Activated CD4-positive, alpha-beta T cell treated with anti-CD3 and anti-CD28 coated beads, Interleukin-2, amount 50 U/mL, for 1 hour (primary cell): ENCODE results near the gene CALCR.
"Not testable (repeated sequence)": the region's sequence is repeated elsewhere in the genome, so short reads cannot be mapped to it uniquely, and the experiment has no call there.

Experiments used
- DNase-seq: peaks from one replicate; pipeline ENCODE4 v3.0.0-alpha.2; 2020

Gene CALCR

DNA sequence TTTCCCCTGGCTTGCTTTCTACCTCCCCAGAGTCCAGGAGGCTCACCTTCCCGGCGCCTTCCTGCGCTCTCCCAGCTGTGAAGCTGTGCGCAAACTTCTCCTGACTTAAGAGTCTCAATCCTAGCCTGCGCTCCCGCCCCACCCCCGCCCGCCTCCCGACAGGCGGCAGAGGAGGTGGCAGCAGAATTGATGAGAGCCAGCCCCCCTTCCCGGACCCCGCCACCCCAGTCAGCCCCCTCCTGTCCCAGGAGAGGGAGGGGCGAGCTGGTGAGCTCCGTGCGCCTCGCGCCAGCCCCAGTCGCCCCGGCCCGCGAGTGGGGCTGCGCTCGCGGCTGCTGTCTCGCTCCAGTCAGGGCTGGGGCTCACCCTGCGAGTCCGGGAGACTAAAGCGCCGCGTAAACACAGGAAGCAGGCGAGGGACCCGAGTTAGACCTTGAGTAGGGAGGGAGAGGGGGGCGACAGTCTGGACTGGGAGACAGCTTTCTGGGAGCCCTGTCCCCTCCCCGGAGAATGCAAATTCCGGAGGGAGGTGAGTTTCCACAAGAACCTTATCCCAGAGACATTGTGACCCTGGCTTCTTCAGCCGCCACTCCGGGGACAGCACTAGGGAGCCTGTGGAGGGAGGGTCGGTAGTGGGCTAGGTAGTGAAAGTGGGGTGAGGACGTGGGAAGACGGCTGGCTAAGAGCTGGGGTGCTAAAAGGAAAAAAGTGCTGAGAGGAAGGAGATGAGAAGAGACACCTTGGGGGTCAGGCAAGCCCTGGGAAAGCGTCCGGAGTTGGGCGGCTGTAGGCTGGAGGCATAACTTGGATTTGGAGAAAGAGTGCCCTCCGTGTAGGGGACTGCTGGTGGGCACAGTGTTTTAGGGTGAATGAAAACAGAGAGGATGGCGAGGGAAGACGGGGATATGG lies at the start of gene CALCR:
CALCR (minus strand) TSS at position 79 of the 909 bp plus-strand sequence. CDS start 87,743 bp downstream, outside the sequence.
- no peak for DNase-seq

DNA sequence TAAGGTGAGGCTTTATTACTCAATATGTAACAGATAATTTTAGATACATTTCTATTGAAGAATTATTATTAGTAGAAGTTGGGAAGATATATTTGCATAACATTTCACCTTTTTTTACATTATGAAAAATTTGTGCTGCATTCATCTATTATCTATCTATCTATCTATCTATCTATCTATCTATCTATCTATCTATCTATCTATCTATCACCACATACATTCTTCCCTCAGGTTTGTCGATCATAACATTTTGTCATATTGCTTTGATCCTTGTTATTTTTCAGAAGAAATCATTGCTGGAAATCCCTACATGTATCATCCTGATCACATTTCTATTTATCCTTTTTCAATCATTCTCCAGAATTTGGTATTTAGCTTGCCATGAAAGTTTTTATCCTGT lies 49.3 kb upstream of the CALCR start:
- no peak for DNase-seq

DNA sequence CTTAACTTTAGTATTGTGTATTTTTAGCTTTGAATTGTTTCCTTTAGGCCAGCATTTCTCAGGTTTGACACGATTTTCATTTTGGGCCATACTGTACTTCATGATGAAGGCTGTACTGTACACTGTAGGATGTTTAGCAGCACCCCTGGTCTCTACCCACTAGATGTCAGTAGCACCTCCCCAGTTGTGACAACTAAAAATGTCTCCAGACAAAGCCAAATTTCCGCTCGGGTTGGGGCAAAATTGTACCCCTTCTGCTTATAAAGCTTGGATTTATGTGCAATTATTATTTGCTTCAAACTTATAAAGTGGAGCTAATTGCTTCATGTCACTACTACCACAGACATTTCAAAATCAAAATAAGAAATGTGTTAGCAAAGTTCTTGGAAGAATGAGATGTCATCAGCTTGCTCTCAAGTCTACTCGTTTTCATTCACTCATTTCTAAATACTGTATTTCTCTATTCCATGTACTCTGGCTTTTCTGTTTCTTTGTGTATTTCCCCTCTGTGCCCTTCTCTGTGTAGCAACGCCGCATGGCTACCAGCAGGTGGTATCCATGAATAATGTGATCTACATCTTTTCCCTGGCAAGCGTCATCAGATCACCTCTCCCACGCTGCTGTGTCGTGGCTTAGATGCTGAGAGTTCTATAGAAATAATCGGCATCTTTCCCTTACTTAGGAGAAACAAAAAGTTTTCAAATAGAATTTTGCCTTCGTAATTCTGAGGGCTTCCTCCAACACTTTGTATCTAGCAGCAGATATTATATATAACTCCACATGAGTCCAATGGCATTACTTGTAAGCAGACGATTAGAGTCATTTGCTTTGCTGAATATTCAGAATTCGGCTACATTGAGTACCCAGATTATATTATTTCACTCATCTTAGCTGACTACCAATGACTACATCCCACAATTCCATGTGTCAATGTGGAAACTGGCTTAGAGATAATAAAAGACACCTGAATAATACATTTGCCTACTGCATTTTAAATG lies 47.8 kb upstream of the CALCR start:
- DNase-seq, result no peak

- DNase-seq, result no peak
These were observed 46.3 kb upstream of the CALCR start for GRCh38 chr7:93620864-93621263.

DNA sequence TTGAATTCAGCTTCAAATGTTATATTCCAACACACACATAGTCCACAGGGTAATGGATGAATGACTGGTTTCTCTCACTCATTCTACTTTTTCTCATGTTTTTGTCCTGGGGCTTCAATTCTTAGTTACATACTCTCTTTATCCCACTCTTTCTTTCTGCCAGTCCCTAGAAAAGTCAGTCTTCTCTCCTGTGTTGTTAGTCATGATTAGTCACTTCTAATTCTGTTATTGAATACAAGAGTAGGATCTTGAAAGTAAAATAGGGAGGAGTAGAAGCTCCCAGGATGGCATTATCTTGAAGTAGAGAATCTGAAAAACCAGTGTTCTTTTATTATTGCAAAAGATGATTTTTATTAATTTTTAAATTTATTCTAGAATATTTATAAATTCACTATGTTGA lies 45.5 kb upstream of the CALCR start:
- DNase-seq, result no peak

- DNase-seq, result no peak
These were observed 26.8 kb upstream of the CALCR start for GRCh38 chr7:93601363-93601762.

- DNase-seq, result no peak
These were observed 19.7 kb upstream of the CALCR start for GRCh38 chr7:93594250-93594649.

- DNase-seq, result no peak
These were observed 18.2 kb upstream of the CALCR start for GRCh38 chr7:93592588-93593266.

DNA sequence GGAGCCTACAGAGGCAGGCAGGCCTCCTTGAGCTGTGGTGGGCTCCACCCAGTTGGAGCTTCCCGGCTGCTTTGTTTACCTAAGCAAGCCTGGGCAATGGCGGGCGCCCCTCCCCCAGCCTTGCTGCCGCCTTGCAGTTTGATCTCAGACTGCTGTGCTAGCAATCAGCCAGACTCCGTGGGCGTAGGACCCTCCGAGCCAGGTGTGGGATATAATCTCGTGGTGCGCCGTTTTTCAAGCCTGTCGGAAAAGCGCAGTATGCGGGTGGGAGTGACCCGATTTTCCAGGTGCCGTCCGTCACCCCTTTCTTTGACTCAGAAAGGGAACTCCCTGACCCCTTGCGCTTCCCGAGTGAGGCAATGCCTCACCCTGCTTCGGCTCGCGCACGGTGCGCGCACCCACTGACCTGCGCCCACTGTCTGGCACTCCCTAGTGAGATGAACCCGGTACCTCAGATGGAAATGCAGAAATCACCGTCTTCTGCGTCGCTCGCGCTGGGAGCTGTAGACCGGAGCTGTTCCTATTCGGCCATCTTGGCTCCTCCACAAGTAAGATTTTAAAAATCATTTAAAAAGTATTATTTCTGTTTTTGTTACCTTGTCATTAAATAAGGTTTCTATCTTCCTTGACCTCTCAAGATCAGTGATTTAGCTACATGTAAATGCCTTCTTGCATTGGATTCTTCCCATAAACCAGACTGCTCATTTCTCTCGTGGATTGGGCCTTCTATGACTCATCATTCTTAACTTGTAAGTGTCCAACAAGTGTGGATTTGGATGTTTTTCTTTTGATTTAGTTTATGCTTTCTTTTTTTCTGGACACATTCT lies 16.9 kb upstream of the CALCR start:
- not testable (repeated sequence) for DNase-seq

GRCh38 chr7:93586479-93586865 lies 11.9 kb upstream of the CALCR start:
- not testable (repeated sequence) for DNase-seq

DNA sequence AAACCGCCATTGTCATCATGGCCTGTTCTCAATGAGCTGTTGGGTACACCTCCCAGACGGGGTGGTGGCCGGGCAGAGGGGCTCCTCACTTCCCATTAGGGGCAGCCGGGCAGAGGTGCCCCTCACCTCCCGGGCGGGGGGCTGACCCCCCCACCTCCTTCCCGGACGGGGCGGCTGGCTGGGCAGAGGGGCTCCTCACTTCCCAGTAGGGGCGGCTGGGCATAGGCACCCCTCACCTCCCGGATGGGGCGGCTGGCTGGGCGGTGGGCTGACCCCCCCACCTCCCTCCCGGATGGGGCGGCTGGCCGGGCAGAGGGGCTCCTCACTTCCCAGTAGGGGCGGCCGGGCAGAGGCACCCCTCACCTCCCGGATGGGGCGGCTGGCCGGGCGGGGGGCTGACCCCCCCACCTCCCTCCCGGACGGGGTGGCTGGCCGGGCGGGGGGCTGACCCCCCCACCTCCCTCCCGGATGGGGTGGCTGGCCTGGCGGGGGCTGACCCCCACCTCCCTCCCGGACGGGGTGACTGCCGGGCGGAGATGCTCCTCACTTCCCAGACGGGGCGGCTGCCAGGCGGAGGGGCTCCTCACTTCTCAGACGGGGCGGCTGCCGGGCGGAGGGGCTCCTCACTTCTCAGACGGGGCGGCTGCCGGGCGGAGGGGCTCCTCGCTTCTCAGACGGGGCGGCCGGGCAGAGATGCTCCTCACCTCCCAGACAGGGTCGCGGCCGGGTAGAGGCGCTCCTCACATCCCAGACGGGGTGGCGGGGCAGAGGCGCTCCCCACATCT lies 11.4 kb upstream of the CALCR start:
- DNase-seq, result not testable (repeated sequence)

DNA sequence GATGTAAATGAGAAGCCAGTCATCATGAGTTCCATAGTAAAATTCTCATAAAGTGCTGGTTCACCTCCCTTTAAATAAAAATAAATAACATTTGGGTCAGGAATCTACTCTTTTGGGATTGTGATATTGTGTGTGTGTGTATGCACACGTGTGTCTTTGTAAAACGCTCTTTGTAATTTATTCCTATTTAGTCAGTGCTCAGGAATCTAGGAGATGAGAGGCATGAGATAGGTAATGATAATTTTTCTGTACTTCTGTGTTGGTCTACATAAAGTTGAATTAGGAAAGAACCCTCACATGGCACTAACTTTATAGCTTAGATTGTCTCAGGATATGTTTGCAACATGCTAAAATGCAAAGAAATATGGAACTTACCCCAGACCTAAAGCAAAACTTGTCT lies 4.9 kb upstream of the CALCR start:
- DNase-seq, result no peak

- DNase-seq, result no peak
These were observed 4.2 kb upstream of the CALCR start for GRCh38 chr7:93578762-93579161.

DNA sequence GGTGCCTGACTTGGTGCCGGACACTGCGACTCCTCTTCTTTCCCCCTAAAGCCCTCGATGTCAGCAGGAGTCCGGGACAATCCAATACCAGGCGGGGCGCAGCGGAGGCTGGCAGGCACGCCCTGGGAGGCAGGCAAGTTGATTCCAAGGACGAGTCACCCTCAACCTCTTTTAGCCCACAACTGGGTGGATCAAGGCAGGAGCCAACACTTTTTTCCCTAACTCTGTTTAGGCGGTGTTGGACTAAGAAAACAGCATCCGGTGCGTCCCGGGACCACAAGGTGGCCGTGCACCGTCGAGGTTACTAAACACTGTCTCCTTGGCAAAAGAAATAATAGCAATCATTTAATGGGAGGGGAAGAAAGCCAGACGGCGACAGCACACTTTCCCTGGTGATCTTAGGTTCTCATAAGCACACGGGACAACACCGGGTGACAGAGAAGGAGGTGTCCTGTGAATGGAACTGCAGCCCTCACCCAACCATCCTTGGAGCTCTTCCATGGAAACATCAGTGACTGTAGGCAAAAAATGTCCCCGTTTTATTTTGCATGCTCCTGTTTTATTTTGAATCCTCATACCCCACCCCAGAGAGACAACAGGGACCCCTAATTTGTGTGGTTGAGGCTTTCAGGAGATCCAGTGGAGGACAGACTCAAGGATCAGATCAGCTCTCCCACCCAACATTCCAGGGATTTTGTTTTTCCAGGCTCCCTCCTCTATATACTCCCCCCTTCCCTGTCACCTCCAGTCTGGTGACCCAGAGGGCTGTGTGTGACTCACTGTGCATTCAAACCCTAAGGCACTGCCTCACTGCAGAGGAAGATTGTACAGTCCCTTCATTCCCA lies 1.3 kb upstream of the CALCR start:
- no peak for DNase-seq

DNA sequence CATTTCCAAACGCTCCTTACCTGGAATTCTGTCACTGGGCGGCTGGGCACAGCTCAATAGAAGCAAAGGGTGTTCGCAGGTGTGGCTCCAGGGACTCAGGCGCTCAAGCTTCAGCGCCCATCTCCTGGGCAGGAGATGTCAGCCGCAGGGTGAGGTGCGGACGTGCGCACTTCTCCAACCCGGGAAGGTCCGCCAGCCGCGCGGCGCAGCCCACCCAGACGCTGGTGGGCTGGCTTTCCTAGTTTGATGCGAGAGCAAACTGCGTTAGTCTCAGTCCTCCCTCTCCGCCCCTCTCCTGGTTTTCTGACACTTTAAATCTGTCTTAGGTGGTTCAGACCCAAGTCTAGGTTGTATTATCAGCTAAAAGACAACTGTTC lies 267 bp downstream of the CALCR start:
- no peak for DNase-seq

DNA sequence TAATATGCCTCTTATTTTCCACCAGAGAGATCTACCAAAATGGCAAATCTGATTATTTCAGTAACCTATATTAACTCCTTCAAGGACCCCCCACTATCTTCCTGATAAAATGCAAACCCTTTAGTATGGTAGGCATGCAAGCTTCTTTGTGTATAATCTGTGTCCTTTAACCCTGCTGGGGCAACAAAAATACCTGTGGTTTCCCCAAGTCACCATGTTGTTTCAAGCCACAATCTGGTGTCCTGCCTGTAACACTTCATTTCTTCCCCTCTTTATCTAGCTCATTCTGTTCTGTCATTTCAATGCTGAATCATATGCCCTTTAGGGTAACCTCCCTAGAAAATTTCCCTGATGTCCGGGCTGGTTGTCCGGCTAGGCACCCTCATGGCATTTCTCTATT lies 5.3 kb downstream of the CALCR start:
- DNase-seq, result no peak

DNA sequence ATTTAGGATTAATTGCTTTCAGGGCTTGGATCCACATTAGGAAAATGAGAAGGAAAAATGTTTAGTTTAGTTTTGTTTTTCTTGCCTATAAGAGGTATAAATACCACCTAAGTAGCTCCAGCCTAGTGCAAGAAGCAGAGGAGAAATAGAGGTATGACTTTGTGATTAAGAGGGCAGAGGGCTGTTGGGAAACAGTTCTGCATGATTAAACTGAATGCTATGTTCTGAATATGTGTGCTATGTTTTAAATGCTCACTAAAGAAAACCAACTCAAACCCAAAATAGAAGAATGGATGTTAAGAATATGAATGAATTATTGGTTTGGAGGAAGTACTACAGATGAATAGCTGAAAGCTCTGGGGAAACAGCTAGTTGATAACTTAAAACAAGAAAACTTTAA lies 7.6 kb downstream of the CALCR start:
- no peak for DNase-seq

DNA sequence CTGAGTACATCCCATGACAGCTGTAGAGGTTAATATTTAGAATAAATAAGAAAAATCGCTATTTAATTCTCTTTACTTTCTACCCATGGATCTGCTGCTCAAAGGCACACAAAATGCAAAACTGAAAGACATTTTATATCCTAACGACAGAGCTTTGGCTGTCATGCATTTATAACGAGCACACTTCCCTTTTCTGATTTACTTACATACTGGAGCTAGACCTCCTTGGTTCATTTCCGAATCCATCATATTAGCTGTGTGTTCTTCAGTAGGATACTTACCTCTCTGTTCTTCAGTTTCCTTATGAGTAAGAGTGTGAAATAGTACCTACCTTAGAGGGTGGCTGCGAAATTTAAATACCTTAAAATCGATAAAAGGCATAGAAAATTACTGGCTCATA lies 10.9 kb downstream of the CALCR start:
- no peak for DNase-seq

GRCh38 chr7:93562936-93563335 lies 11.6 kb downstream of the CALCR start:
- DNase-seq, result no peak

GRCh38 chr7:93562106-93562505 lies 12.4 kb downstream of the CALCR start:
- DNase-seq, result no peak
